ENCODE measurements around the gene MAPK7.

Gene MAPK7

GRCh38 chr17:19410875-19411620, 32.8 kb downstream of the MAPK7 start, which contains the start of gene RNF112:
RNF112 (plus strand) TSS chr17:19411232; CDS start chr17:19411409, 177 bp downstream.
- DNase-seq, result no peak
- in situ Hi-C loops (cut with MboI; ENCODE audit: low pct_unique_long_range_greater_than_20kb, low sequenced_read_pairs), result loop anchor here (10.0 kb wide), 1 partner anchor 46 kb away; the partner anchor contains the start of gene B9D1

GRCh38 chr17:19411631-19412030, 33.3 kb downstream of the MAPK7 start:
- in situ Hi-C loops (cut with MboI; ENCODE audit: low pct_unique_long_range_greater_than_20kb, low sequenced_read_pairs), result loop anchor here (10.0 kb wide), 1 partner anchor 47 kb away; the partner anchor contains the start of gene B9D1
- DNase-seq, result no peak

- in situ Hi-C loops (cut with MboI; ENCODE audit: low pct_unique_long_range_greater_than_20kb, low sequenced_read_pairs), result loop anchor here (10.0 kb wide), 1 partner anchor 48 kb away; the partner anchor contains the start of gene B9D1
- DNase-seq, result no peak
Measured at GRCh38 chr17:19412510-19412909, 34.2 kb downstream of the MAPK7 start.

GRCh38 chr17:19412984-19413383, 34.7 kb downstream of the MAPK7 start:
- in situ Hi-C loops (cut with MboI; ENCODE audit: low pct_unique_long_range_greater_than_20kb, low sequenced_read_pairs), result loop anchor here (10.0 kb wide), 1 partner anchor 48 kb away; the partner anchor contains the start of gene B9D1
- no peak for DNase-seq

- DNase-seq, result no peak
- in situ Hi-C loops (cut with MboI; ENCODE audit: low pct_unique_long_range_greater_than_20kb, low sequenced_read_pairs), result loop anchor here (10.0 kb wide), 1 partner anchor 49 kb away; the partner anchor contains the start of gene B9D1
Measured at GRCh38 chr17:19413761-19414160, 35.5 kb downstream of the MAPK7 start.

- in situ Hi-C loops (cut with MboI; ENCODE audit: low pct_unique_long_range_greater_than_20kb, low sequenced_read_pairs), result loop anchor here (10.0 kb wide), 1 partner anchor 50 kb away; the partner anchor contains the start of gene B9D1
- no peak for DNase-seq
Measured at GRCh38 chr17:19414396-19415280, 36.3 kb downstream of the MAPK7 start.

- in situ Hi-C loops (cut with MboI; ENCODE audit: low pct_unique_long_range_greater_than_20kb, low sequenced_read_pairs), result loop anchor here (10.0 kb wide), 1 partner anchor 51 kb away; the partner anchor contains the start of gene B9D1
- DNase-seq, result no peak
Measured at GRCh38 chr17:19415311-19415710, 37.0 kb downstream of the MAPK7 start.

GRCh38 chr17:19415806-19416775, 37.8 kb downstream of the MAPK7 start:
- no peak for DNase-seq
- in situ Hi-C loops (cut with MboI; ENCODE audit: low pct_unique_long_range_greater_than_20kb, low sequenced_read_pairs), result loop anchor here (10.0 kb wide), 1 partner anchor 51 kb away; the partner anchor contains the start of gene B9D1

GRCh38 chr17:19417611-19418010, 39.3 kb downstream of the MAPK7 start:
- in situ Hi-C loops (cut with MboI; ENCODE audit: low pct_unique_long_range_greater_than_20kb, low sequenced_read_pairs), result loop anchor here (10.0 kb wide), 1 partner anchor 53 kb away; the partner anchor contains the start of gene B9D1
- no peak for DNase-seq

GRCh38 chr17:19418251-19418992, 40.1 kb downstream of the MAPK7 start:
- in situ Hi-C loops (cut with MboI; ENCODE audit: low pct_unique_long_range_greater_than_20kb, low sequenced_read_pairs), result loop anchor here (10.0 kb wide), 1 partner anchor 54 kb away; the partner anchor contains the start of gene B9D1
- peak; percentile 24 for DNase-seq

- in situ Hi-C loops (cut with MboI; ENCODE audit: low pct_unique_long_range_greater_than_20kb, low sequenced_read_pairs), result no loop called here
- DNase-seq, result no peak
Measured at GRCh38 chr17:19421219-19421618, 42.9 kb downstream of the MAPK7 start.

GRCh38 chr17:19421926-19422325, 43.6 kb downstream of the MAPK7 start:
- in situ Hi-C loops (cut with MboI; ENCODE audit: low pct_unique_long_range_greater_than_20kb, low sequenced_read_pairs), result no loop called here
- no peak for DNase-seq

- DNase-seq, result no peak
- in situ Hi-C loops (cut with MboI; ENCODE audit: low pct_unique_long_range_greater_than_20kb, low sequenced_read_pairs), result no loop called here
Measured at GRCh38 chr17:19424934-19425868, 46.9 kb downstream of the MAPK7 start.

GRCh38 chr17:19426631-19427030, 48.3 kb downstream of the MAPK7 start:
- in situ Hi-C loops (cut with MboI; ENCODE audit: low pct_unique_long_range_greater_than_20kb, low sequenced_read_pairs), result no loop called here
- no peak for DNase-seq

- in situ Hi-C loops (cut with MboI; ENCODE audit: low pct_unique_long_range_greater_than_20kb, low sequenced_read_pairs), result no loop called here
- no peak for DNase-seq
Measured at GRCh38 chr17:19431691-19432090, 53.4 kb downstream of the MAPK7 start.
